ENCODE results near the gene CTNNA3. TPM values are rescaled to one million over a fixed set of nuclear protein-coding genes. Genes with fewer than 3 reads are reported as not detected.

The CTNNA3 gene
- total RNA-seq, 1 donor from 2014 or later, result under 0.01 TPM

DNA sequence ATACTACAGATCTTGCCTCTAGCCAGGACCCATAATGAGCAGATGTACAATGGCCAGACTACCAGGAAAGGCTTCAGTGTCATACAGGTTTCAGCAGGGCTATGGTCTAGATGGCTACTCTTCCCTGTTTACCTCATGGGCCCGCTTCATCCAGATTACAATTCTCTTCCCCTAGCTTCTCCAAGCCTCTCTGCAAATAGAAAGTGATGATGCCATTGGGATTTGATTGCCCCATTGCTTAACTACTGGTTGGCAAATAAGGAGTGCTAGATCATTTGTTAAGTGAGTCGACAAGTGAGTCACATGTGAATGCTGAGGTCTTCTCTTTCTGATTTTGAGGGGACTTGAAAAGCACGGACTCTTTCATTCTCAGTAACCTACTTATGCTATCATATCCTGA lies 1131.7 kb downstream of the CTNNA3 start:
- H3K36me3 ChIP-seq, result no peaks in the 10 kb centered on the region
- H3K27ac ChIP-seq, result no peak overlapping the region
- DNase-seq (ENCODE audit: low spot score in 2 of 2), result no peak
- H3K9me3 ChIP-seq, result no peaks in the 10 kb centered on the region
- H3K27me3 ChIP-seq, result no peaks in the 10 kb centered on the region
- no peaks in the 10 kb centered on the region for H3K4me1 ChIP-seq
- intact Hi-C loops (cut with DNase I), result no loop called here
- H3K4me3 ChIP-seq, result no peak overlapping the region
- no peak for TF ChIP-seq CTCF (IDR thresholded peaks at IDR 0.05)

- Histone ChIP-seq H3K4me3 (no peak overlapping the region), H3K27me3 (no peaks in the 10 kb centered on the region), H3K36me3 (no peaks in the 10 kb centered on the region), H3K27ac (no peak overlapping the region), H3K9me3 (no peaks in the 10 kb centered on the region), H3K4me1 (no peaks in the 10 kb centered on the region)
- no peak for DNase-seq (ENCODE audit: low spot score in 2 of 2)
- intact Hi-C loops (cut with DNase I), result no loop called here
- TF ChIP-seq CTCF (IDR thresholded peaks at IDR 0.05), result no peak
Observed at GRCh38 chr10:66555061-66555460, 1140.9 kb downstream of the CTNNA3 start.

GRCh38 chr10:66552331-66552730 lies 1143.7 kb downstream of the CTNNA3 start:
- intact Hi-C loops (cut with DNase I), result no loop called here
- H3K9me3 ChIP-seq, result no peaks in the 10 kb centered on the region
- no peaks in the 10 kb centered on the region for H3K27me3 ChIP-seq
- H3K4me3 ChIP-seq, result no peak overlapping the region
- no peaks in the 10 kb centered on the region for H3K36me3 ChIP-seq
- no peak for TF ChIP-seq CTCF (IDR thresholded peaks at IDR 0.05)
- H3K27ac ChIP-seq, result no peak overlapping the region
- H3K4me1 ChIP-seq, result no peaks in the 10 kb centered on the region
- DNase-seq (ENCODE audit: low spot score in 2 of 2), result no peak

DNA sequence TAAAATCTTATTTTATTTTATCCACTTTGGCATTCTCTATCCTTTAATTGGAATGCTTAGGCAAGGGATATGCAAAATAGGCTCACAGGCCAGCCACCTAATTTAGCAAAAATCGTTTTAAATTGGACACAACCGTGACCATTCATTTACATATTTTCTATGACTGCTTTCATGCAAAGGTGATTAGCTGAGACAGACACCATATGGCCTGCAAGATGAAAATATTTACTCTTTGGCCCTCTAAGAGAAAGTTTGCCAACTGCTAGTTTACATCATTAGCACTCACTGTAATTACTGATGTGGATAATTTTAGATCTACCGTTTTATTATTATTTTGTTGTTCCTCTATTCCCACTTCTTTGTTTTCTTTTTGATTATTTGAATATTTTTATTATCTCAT lies 1145.6 kb downstream of the CTNNA3 start:
- H3K9me3 ChIP-seq, result no peaks in the 10 kb centered on the region
- no peaks in the 10 kb centered on the region for H3K4me1 ChIP-seq
- H3K4me3 ChIP-seq, result no peak overlapping the region
- no peaks in the 10 kb centered on the region for H3K27me3 ChIP-seq
- H3K27ac ChIP-seq, result no peak overlapping the region
- TF ChIP-seq CTCF (IDR thresholded peaks at IDR 0.05), result no peak
- DNase-seq (ENCODE audit: low spot score in 2 of 2), result no peak
- intact Hi-C loops (cut with DNase I), result no loop called here
- H3K36me3 ChIP-seq, result no peaks in the 10 kb centered on the region

DNA sequence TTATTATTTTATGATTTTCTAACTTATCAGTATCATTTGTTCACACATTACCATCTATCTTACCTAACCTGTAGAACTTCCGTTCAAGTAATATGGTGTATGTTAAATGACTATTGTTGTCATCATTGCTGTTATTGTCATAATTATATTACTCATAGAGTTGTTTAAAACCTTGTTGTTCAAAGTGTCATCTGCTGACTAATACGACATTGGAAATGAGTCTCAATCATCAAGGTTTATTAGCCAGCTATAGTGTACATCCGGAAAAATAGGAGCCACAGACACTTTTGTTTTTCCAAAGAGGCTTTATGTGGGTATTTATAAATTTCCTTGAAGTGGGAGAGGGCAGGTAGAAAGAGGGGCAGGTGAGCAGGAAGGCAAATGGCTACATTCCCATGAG lies 1157.1 kb downstream of the CTNNA3 start:
- no peaks in the 10 kb centered on the region for H3K9me3 ChIP-seq
- no peak overlapping the region for H3K27ac ChIP-seq
- H3K27me3 ChIP-seq, result no peaks in the 10 kb centered on the region
- DNase-seq (ENCODE audit: low spot score in 2 of 2), result no peak
- H3K4me1 ChIP-seq, result no peaks in the 10 kb centered on the region
- TF ChIP-seq CTCF (IDR thresholded peaks at IDR 0.05), result no peak
- no peaks in the 10 kb centered on the region for H3K36me3 ChIP-seq
- intact Hi-C loops (cut with DNase I), result no loop called here
- H3K4me3 ChIP-seq, result no peak overlapping the region

DNA sequence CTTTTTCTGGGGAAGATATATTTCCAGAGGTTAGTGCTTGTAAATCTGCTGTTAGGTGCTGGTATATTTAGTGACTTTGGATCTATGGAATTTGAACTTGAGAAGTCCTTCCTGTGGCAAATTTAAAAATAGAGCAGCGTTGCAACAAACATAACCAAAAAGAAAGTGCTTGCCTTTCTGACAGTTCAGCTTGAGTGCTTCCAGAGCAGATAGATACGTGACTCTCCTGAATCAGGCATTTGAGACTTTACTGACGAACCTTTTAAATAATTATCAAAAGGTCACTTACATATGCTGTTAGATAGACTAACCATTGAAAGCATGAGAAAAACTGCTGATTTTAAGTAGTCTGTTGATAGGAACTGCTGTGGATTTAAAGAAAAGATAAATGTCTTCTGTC lies 1157.6 kb downstream of the CTNNA3 start:
- TF ChIP-seq CTCF (IDR thresholded peaks at IDR 0.05), result no peak
- H3K9me3 ChIP-seq, result no peaks in the 10 kb centered on the region
- H3K27me3 ChIP-seq, result no peaks in the 10 kb centered on the region
- H3K36me3 ChIP-seq, result no peaks in the 10 kb centered on the region
- no peak for DNase-seq (ENCODE audit: low spot score in 2 of 2)
- H3K4me3 ChIP-seq, result no peak overlapping the region
- no peak overlapping the region for H3K27ac ChIP-seq
- intact Hi-C loops (cut with DNase I), result no loop called here
- H3K4me1 ChIP-seq, result no peaks in the 10 kb centered on the region

Data from ascending aorta (tissue), 2 donors.